Spleen (tissue), 13 donors: ENCODE measurements around the gene PTPN6. TPM values are rescaled to one million over a fixed set of nuclear protein-coding genes. Genes with fewer than 3 reads are reported as not detected.

Experiments
- DNase-seq: peaks from one replicate; pipeline ENCODE4 v3.0.0-alpha.2; 2020
- H3K27ac ChIP-seq, 8 donors: fragments of 200-600 bp; sonication (generic) in 7 of 8; 1 replicate in 4 of 8; 2 replicates in 4 of 8; pipeline versions ENCODE4 v1.5.0 to v1.8.0; 2016 to 2021; ENCODE audit warnings: inconsistent platforms in 4 of 8, mild to moderate bottlenecking in 4 of 8, moderate library complexity in 1 of 8
- H3K27me3 ChIP-seq, 7 donors: fragments of 200-600 bp; sonication (generic) in 6 of 7; replicated peaks in 1 of 7; 1 replicate in 4 of 7; 2 replicates in 3 of 7; pipeline versions ENCODE4 v1.5.0 to v1.8.0; 2016 to 2021; ENCODE audit warnings: inconsistent platforms in 3 of 7, mild to moderate bottlenecking in 1 of 7
- H3K36me3 ChIP-seq, 6 donors: fragments of 200-600 bp; sonication (generic) in 5 of 6; 1 replicate in 4 of 6; 2 replicates in 2 of 6; pipeline versions ENCODE4 v1.5.0 to v1.8.0; 2016 to 2021; ENCODE audit warnings: inconsistent platforms in 2 of 6
- H3K4me1 ChIP-seq, 6 donors: fragments of 200-600 bp; sonication (generic) in 5 of 6; 1 replicate in 3 of 6; 2 replicates in 3 of 6; pipeline versions ENCODE4 v1.5.0 to v1.8.0; 2016 to 2021; ENCODE audit warnings: inconsistent platforms in 3 of 6
- H3K4me3 ChIP-seq, 8 donors: fragments of 200-600 bp; sonication (generic) in 7 of 8; 1 replicate in 4 of 8; 2 replicates in 4 of 8; pipeline versions ENCODE4 v1.5.0 to v1.8.0; 2016 to 2021; ENCODE audit warnings: inconsistent platforms in 4 of 8, mild to moderate bottlenecking in 4 of 8, moderate library complexity in 2 of 8
- H3K9me3 ChIP-seq, 8 donors: fragments of 200-600 bp; sonication (generic) in 7 of 8; 1 replicate in 4 of 8; 2 replicates in 4 of 8; pipeline versions ENCODE4 v1.5.0 to v1.8.0; 2016 to 2021; ENCODE audit warnings: inconsistent platforms in 4 of 8
- POLR2A ChIP-seq, 3 donors: fragments of 450-650 bp; IDR thresholded peaks; one replicate each; pipeline ENCODE4 v1.5.1; 2017; ENCODE audit warnings: antibody characterized with exemption in 3 of 3, mild to moderate bottlenecking in 1 of 3
- POLR2AphosphoS5 ChIP-seq, 3 donors: sonication (generic); formaldehyde crosslinking; IDR thresholded peaks; one replicate each; pipeline ENCODE4 v1.5.1; 2017; ENCODE audit warnings: antibody characterized with exemption in 3 of 3
- whole genome bisulfite sequencing, 5 donors: extraction: QIAGEN DNeasy Blood & Tissue Kit in 3 of 5; methylation state at CpG; one replicate each; pipeline versions ENCODE4 v1.1.5 to v1.1.7; 2013 to 2018; 5-methylcytosine and 5-hydroxymethylcytosine counted together
- intact Hi-C: fragments of 100-400 bp; cut with DNase I; formaldehyde crosslinking; loops from one replicate; pipeline ENCODE4 v1.15.0; 2023; ENCODE audit warnings: low total_unique reads
- long read RNA-seq, 2 donors: transcript quantifications; one replicate each; lab custom pipeline, GENCODE V29; 2026
- polyA plus RNA-seq, 3 donors: library from polyadenylated mRNA; stranded (reverse); fragments of 200-250 nt; gene quantifications; one replicate each; pipeline ENCODE4 v1.2.1, GENCODE V29; 2013
- total RNA-seq, 7 donors: library from RNA; depleted of rRNA in 3 of 7; stranded (reverse); fragments of >200 nt in 3 of 7; fragmentation: NEBNext Ultra II Directional in 4 of 7; extraction: Animal tissue kit (Norgen Biotek cat#: 25700) in 4 of 7; gene quantifications; one replicate each; pipeline versions ENCODE4 v1.1.0 to v1.2.1, GENCODE V29; 2016 to 2021
- TF ChIP-seq, protein P1 (sequence below), 11 experiments: fragments of 200-600 bp in 7 of 11; fragments of 450-650 bp in 4 of 11; sonication (generic) in 4 of 11; IDR thresholded peaks in 8 of 11; conservative IDR thresholded peaks in 3 of 11; 1 replicate in 7 of 11; 2 replicates in 4 of 11; pipeline versions ENCODE4 v1.4.0 to v1.8.0; 2016 to 2021; ENCODE audit warnings: antibody characterized with exemption in 11 of 11, inconsistent platforms in 4 of 11, mild to moderate bottlenecking in 1 of 11
- donor health status: healthy with polysubstance abuse.
- donor health status: DM: no; HTN: no; CAD: no; lungs with moderate emphysema.
- donor health status: DM: no; HTN: no; CAD: no.
- donor health status: Bipolar disorder and iron deficiency.
- donor health status: healthy.
- donor health status: DM: no; HTN: no; CAD: no.
- donor health status: DM: yes; HTN: yes; CAD: no.

Gene PTPN6
- total RNA-seq (100 to 1,000 TPM; 314 to 431 (median 423) TPM), polyA plus RNA-seq (100 to 1,000 TPM; 398 to 713 (median 604) TPM)
- long read RNA-seq, donor 1, transcript PTPN6-201 (16 exons, 2,245 nt): major isoform, 18 of 29 reads
- long read RNA-seq, donor 1, partial matches to known transcripts: 5 of 29 reads
- long read RNA-seq, donor 1, other reads (novel, unspliced or antisense): 0 of 29 reads
- long read RNA-seq, donor 2, transcript PTPN6-201 (16 exons, 2,245 nt): major isoform, 24 of 31 reads
- long read RNA-seq, donor 2, partial matches to known transcripts: 0 of 31 reads
- long read RNA-seq, donor 2, other reads (novel, unspliced or antisense): 0 of 31 reads

DNA sequence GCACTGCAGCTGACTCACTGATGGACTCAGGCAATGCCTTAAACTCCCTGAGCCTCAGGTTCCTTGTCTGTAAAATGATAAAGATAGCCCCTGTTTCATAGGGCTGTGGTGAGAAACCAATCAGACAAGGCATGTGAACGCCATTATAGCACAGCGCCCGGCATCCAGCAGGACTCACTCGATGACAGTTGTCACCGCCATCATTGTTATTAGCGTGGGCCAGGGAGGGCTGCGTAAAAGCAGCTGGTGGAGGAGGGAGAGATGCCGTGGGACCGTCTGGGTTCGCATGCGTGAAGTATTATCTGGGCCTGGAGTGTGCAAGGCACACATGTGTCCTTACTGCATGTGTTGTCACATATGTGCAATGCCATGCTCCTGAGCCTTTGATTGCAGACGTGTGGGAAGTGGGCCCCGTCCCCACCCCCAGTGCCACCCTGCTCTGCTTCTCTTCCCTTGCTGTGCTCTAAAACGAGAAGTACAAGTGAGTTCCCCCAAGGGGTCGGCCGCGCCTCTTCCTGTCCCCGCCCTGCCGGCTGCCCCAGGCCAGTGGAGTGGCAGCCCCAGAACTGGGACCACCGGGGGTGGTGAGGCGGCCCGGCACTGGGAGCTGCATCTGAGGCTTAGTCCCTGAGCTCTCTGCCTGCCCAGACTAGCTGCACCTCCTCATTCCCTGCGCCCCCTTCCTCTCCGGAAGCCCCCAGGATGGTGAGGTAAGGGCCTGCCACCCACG, at the start of gene PTPN6:
Gene PTPN6 (plus strand): TSS at position 546 of the 730 bp plus-strand sequence. CDS start 157 bp downstream, at position 703.
- peak; percentile 99 for DNase-seq
- peak within 1 kb of the TSS; percentile 87 to 99 (median 96) for H3K27ac ChIP-seq
- WGBS, 5 donors: 11 to 45% (median 22%) methylated on average over 22 to 25 of the region's 25 CpGs
- TF ChIP-seq POLR2A (IDR thresholded peaks at IDR 0.05) (peak in 2 of 3 donors; percentile 55 to 77), POLR2AphosphoS5 (IDR thresholded peaks at IDR 0.05) (peak; percentile 94 to 98 (median 97))
- TF ChIP-seq, protein P1, sequence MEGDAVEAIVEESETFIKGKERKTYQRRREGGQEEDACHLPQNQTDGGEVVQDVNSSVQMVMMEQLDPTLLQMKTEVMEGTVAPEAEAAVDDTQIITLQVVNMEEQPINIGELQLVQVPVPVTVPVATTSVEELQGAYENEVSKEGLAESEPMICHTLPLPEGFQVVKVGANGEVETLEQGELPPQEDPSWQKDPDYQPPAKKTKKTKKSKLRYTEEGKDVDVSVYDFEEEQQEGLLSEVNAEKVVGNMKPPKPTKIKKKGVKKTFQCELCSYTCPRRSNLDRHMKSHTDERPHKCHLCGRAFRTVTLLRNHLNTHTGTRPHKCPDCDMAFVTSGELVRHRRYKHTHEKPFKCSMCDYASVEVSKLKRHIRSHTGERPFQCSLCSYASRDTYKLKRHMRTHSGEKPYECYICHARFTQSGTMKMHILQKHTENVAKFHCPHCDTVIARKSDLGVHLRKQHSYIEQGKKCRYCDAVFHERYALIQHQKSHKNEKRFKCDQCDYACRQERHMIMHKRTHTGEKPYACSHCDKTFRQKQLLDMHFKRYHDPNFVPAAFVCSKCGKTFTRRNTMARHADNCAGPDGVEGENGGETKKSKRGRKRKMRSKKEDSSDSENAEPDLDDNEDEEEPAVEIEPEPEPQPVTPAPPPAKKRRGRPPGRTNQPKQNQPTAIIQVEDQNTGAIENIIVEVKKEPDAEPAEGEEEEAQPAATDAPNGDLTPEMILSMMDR (IDR thresholded peaks at IDR 0.05 in 8 of 11, conservative IDR thresholded peaks at IDR 0.05 in 3 of 11): peak in 3 of 11 experiments; percentile 8 to 19 (median 14)
- intact Hi-C loops: no loop called here
- H3K4me3 ChIP-seq: peak within 1 kb of the TSS; percentile 64 to 98 (median 89)
- H3K9me3 ChIP-seq: no peaks in the 10 kb centered on the region
- H3K36me3 ChIP-seq: peaks cover 0 to 43% (median 14%) of the 10 kb centered on the region in 6 donors
- no peaks in the 10 kb centered on the region for H3K27me3 ChIP-seq
- H3K4me1 ChIP-seq: peaks cover 51 to 92% (median 84%) of the 10 kb centered on the region in 6 donors

DNA sequence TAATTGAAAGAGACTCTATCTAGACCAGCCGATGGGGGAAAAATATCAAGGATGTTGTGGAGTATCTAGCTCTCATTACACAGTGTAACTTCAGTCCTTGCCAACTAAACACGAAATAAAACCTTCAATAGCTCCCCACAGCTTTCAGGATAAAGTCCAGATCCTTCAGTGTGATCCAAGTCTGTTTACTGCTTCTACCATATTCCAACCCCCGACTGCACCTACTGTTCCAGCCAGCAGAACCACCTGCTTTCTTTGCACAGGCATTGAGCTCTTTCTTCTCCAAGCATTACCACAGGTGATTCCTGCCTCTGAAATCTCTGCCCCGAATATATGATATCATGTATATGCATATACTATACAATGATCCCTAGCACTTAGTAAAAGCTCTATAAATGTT, 48.7 kb upstream of the PTPN6 start:
- intact Hi-C loops: no loop called here
- Histone ChIP-seq H3K4me3 (no peak overlapping the region), H3K36me3 (peaks cover 0 to 12% (median 0%) of the 10 kb centered on the region in 6 donors), H3K27ac (no peak overlapping the region), H3K4me1 (peaks cover 10 to 41% (median 23%) of the 10 kb centered on the region in 6 donors), H3K27me3 (no peaks in the 10 kb centered on the region), H3K9me3 (no peaks in the 10 kb centered on the region)
- no peak for DNase-seq
- 84 to 94% (median 91%) methylated on average over 4 of the region's 4 CpGs for WGBS, 5 donors
- no peak for TF ChIP-seq POLR2AphosphoS5 (IDR thresholded peaks at IDR 0.05)
- TF ChIP-seq, protein P1 (IDR thresholded peaks at IDR 0.05 in 8 of 11, conservative IDR thresholded peaks at IDR 0.05 in 3 of 11): no peak
- TF ChIP-seq POLR2A (IDR thresholded peaks at IDR 0.05): no peak

DNA sequence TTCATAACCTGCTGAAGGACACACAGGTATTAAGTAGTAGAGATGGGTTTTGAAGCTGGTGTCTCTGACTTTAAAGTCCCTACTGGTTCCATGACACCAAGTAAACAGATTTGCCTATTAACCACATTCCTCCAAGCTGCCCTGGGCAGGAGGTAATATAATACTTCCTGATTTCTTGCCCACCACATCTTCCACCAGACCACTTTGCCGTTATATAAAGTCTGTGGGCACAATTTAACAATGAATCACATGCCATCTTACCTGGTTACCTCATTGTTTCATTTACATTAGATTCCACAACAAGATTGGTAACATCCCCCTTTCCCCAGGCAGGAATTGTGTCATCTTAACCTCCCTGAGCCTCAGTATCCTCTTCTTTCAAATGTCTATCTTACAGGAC, 47.4 kb upstream of the PTPN6 start:
- intact Hi-C loops: no loop called here
- Histone ChIP-seq H3K27ac (peak overlapping the region in 3 of 8 donors; percentile 85 to 90 (median 85)), H3K9me3 (no peaks in the 10 kb centered on the region), H3K4me1 (peaks cover 10 to 41% (median 23%) of the 10 kb centered on the region in 6 donors), H3K4me3 (peak overlapping the region in 1 of 8 donors; percentile 84), H3K27me3 (no peaks in the 10 kb centered on the region), H3K36me3 (peaks cover 0 to 18% (median 0%) of the 10 kb centered on the region in 6 donors)
- WGBS, 5 donors: 33 to 68% (median 46%) methylated on average over 1 of the region's 1 CpG
- TF ChIP-seq, protein P1 (IDR thresholded peaks at IDR 0.05 in 8 of 11, conservative IDR thresholded peaks at IDR 0.05 in 3 of 11): no peak
- TF ChIP-seq POLR2AphosphoS5 (IDR thresholded peaks at IDR 0.05) (no peak), POLR2A (IDR thresholded peaks at IDR 0.05) (no peak)
- no peak for DNase-seq
